Liver (tissue), 9 donors: Measurements from ENCODE around the gene CLIP4. TPM values are rescaled to one million over a fixed set of nuclear protein-coding genes. Genes with fewer than 3 reads are reported as not detected.

Source experiments
- DNase-seq: peaks from one replicate; pipeline ENCODE4 v3.0.0-alpha.2; 2017; ENCODE audit warnings: low spot score
- H3K27ac ChIP-seq, 2 donors: one replicate each; pipeline ENCODE4 v1.7.0; 2013; ENCODE audit warnings: inconsistent platforms in 2 of 2, low read length in 2 of 2, control low read depth in 1 of 2, low read depth in 1 of 2, mild to moderate bottlenecking in 1 of 2
- H3K27me3 ChIP-seq, 4 donors: one replicate each; pipeline versions ENCODE4 v1.6.1 to v1.7.0; 2013; ENCODE audit warnings: low read length in 3 of 4, inconsistent platforms in 1 of 4, mild to moderate bottlenecking in 1 of 4, moderate library complexity in 1 of 4; ENCODE audit not compliant: control insufficient read depth in 4 of 4, insufficient read depth in 4 of 4
- H3K36me3 ChIP-seq, 4 donors: one replicate each; pipeline versions ENCODE4 v1.6.1 to v1.7.0; 2013; ENCODE audit warnings: low read length in 3 of 4, mild to moderate bottlenecking in 3 of 4, low read depth in 1 of 4, moderate library complexity in 1 of 4; ENCODE audit not compliant: control insufficient read depth in 4 of 4, insufficient read depth in 3 of 4
- H3K4me1 ChIP-seq, 4 donors: one replicate each; pipeline versions ENCODE4 v1.6.1 to v1.7.0; 2013; ENCODE audit warnings: low read length in 3 of 4, mild to moderate bottlenecking in 3 of 4, moderate library complexity in 1 of 4; ENCODE audit not compliant: control insufficient read depth in 4 of 4, insufficient read depth in 4 of 4
- H3K4me3 ChIP-seq, 3 donors: one replicate each; pipeline versions ENCODE4 v1.6.1 to v1.7.0; 2013; ENCODE audit warnings: low read length in 3 of 3, control low read depth in 1 of 3, low read depth in 1 of 3, mild to moderate bottlenecking in 1 of 3
- H3K9ac ChIP-seq, 2 donors: one replicate each; pipeline ENCODE4 v1.7.0; 2013; ENCODE audit warnings: low read length in 2 of 2, mild to moderate bottlenecking in 2 of 2, moderate library complexity in 2 of 2, control low read depth in 1 of 2, low read depth in 1 of 2
- H3K9me3 ChIP-seq, 4 donors: one replicate each; pipeline versions ENCODE4 v1.6.1 to v1.7.0; 2013; ENCODE audit warnings: low read length in 3 of 4; ENCODE audit not compliant: control insufficient read depth in 4 of 4
- EGR1 ChIP-seq, 2 donors: IDR thresholded peaks; 2 replicates each; pipeline ENCODE4 v1.6.1; 2016 to 2018; ENCODE audit warnings: antibody characterized with exemption in 2 of 2, low read depth in 2 of 2
- FOXA1 ChIP-seq: IDR thresholded peaks from 2 replicates; pipeline ENCODE4 v1.6.1; 2016; ENCODE audit warnings: antibody characterized with exemption
- FOXA2 ChIP-seq: IDR thresholded peaks from 2 replicates; pipeline ENCODE4 v1.6.1; 2016; ENCODE audit warnings: antibody characterized with exemption
- GABPA ChIP-seq, 2 donors: IDR thresholded peaks in 1 of 2; conservative IDR thresholded peaks in 1 of 2; 2 replicates each; pipeline ENCODE4 v1.6.1; 2016; ENCODE audit warnings: antibody characterized with exemption in 2 of 2, mild to moderate bottlenecking in 1 of 2, moderate library complexity in 1 of 2
- HNF4A ChIP-seq, 2 donors: conservative IDR thresholded peaks; 2 replicates each; pipeline ENCODE4 v1.6.1; 2016; ENCODE audit warnings: antibody characterized with exemption in 2 of 2, mild to moderate bottlenecking in 2 of 2
- HNF4G ChIP-seq: IDR thresholded peaks from 2 replicates; pipeline ENCODE4 v1.6.1; 2016; ENCODE audit warnings: antibody characterized with exemption
- NR2F2 ChIP-seq: IDR thresholded peaks from 2 replicates; pipeline ENCODE4 v1.6.1; 2016; ENCODE audit warnings: antibody characterized with exemption
- RAD21 ChIP-seq, 2 donors: IDR thresholded peaks; 2 replicates each; pipeline ENCODE4 v1.6.1; 2016; ENCODE audit warnings: antibody characterized with exemption in 2 of 2, mild to moderate bottlenecking in 2 of 2
- RXRA ChIP-seq, 2 donors: IDR thresholded peaks; 2 replicates each; pipeline ENCODE4 v1.6.1; 2017 to 2018; ENCODE audit warnings: antibody characterized with exemption in 2 of 2, mild to moderate bottlenecking in 1 of 2
- SP1 ChIP-seq: IDR thresholded peaks from 2 replicates; pipeline ENCODE4 v1.6.1; 2018; ENCODE audit warnings: antibody characterized with exemption, mild to moderate bottlenecking
- TAF1 ChIP-seq: conservative IDR thresholded peaks from 2 replicates; pipeline ENCODE4 v1.6.1; 2016; ENCODE audit warnings: antibody characterized with exemption, mild to moderate bottlenecking
- YY1 ChIP-seq: IDR thresholded peaks from 2 replicates; pipeline ENCODE4 v1.6.1; 2016; ENCODE audit warnings: antibody characterized with exemption, mild to moderate bottlenecking
- WGBS: extraction: QIAGEN DNeasy Blood & Tissue Kit; methylation state at CpG from one replicate; pipeline ENCODE4 v1.1.7; 2013; 5-methylcytosine and 5-hydroxymethylcytosine counted together
- polyA plus RNA-seq, 2 donors: library from polyadenylated mRNA; stranded (reverse) in 1 of 2; unstranded in 1 of 2; fragments of 200-250 nt in 1 of 2; fragments of >200 nt in 1 of 2; fragmentation: Nextera tagmentation in 1 of 2; extraction: Ambion mirVana in 1 of 2; gene quantifications; one replicate each; pipeline versions ENCODE4 v1.2.1 to v1.2.3, GENCODE V29; 2013 to 2015
- total RNA-seq, 2 donors: library from RNA; depleted of rRNA; stranded (reverse); fragments of >200 nt; gene quantifications; one replicate each; pipeline ENCODE4 v1.2.3, GENCODE V29; 2014
- TF ChIP-seq, protein P1 (sequence below): fragments of 150-350 bp; IDR thresholded peaks from 2 replicates; pipeline ENCODE4 v1.5.1; 2017; ENCODE audit warnings: improper control_type of control experiment, low read depth, low read length; ENCODE audit not compliant: missing input control
- TF ChIP-seq, protein P2 (sequence below): IDR thresholded peaks from 2 replicates; pipeline ENCODE4 v1.6.1; 2016; ENCODE audit warnings: antibody characterized with exemption
- TF ChIP-seq, protein P3 (sequence below): IDR thresholded peaks from 2 replicates; pipeline ENCODE4 v1.6.1; 2016; ENCODE audit warnings: antibody characterized with exemption
- TF ChIP-seq, protein P4 (sequence below): IDR thresholded peaks from 2 replicates; pipeline ENCODE4 v1.6.1; 2016; ENCODE audit warnings: antibody characterized with exemption
- TF ChIP-seq, protein P5 (sequence below): IDR thresholded peaks from 2 replicates; pipeline ENCODE4 v1.6.1; 2016; ENCODE audit warnings: antibody characterized with exemption, mild to moderate bottlenecking
- donor health status: healthy.
- donor health status: healthy.
- donor health status: healthy.
- donor health status: healthy.
- donor health status: healthy.

CLIP4 gene
- total and polyA plus RNA-seq, 4 donors: 1.3 to 6.7 (median 3.2) TPM

DNA sequence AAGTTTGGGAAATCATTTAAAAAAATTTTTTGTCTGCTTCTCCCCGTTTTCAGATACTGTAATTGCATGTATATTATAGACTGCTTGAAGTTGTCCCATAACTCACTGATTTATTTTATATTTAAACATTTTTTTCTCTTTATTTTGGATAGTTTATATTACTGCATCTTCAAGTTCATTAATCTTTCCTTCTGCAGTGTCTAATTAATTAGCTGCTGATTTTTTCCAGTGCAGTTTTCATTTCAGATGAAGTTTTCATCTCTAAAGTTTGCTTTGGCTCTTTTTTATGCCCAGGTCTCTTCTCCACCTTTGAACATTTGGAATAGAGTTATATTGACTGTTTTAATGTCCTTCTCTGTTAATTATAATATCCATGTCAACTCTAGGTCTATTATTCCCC lies 9.3 kb downstream of the CLIP4 start:
- Histone ChIP-seq H3K36me3 (no peaks in the 10 kb centered on the region), H3K27me3 (no peaks in the 10 kb centered on the region), H3K9me3 (no peaks in the 10 kb centered on the region), H3K4me3 (no peak overlapping the region), H3K9ac (no peak overlapping the region), H3K27ac (no peak overlapping the region), H3K4me1 (no peaks in the 10 kb centered on the region)
- DNase-seq: no peak
- TF ChIP-seq FOXA1: no peak
- TF ChIP-seq, protein P1, sequence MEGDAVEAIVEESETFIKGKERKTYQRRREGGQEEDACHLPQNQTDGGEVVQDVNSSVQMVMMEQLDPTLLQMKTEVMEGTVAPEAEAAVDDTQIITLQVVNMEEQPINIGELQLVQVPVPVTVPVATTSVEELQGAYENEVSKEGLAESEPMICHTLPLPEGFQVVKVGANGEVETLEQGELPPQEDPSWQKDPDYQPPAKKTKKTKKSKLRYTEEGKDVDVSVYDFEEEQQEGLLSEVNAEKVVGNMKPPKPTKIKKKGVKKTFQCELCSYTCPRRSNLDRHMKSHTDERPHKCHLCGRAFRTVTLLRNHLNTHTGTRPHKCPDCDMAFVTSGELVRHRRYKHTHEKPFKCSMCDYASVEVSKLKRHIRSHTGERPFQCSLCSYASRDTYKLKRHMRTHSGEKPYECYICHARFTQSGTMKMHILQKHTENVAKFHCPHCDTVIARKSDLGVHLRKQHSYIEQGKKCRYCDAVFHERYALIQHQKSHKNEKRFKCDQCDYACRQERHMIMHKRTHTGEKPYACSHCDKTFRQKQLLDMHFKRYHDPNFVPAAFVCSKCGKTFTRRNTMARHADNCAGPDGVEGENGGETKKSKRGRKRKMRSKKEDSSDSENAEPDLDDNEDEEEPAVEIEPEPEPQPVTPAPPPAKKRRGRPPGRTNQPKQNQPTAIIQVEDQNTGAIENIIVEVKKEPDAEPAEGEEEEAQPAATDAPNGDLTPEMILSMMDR: no peak
- TF ChIP-seq, protein P2, sequence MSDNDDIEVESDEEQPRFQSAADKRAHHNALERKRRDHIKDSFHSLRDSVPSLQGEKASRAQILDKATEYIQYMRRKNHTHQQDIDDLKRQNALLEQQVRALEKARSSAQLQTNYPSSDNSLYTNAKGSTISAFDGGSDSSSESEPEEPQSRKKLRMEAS: no peak
- no peak for TF ChIP-seq SP1
- TF ChIP-seq RAD21 (IDR thresholded peaks at IDR 0.05): no peak
- TF ChIP-seq HNF4G: no peak
- no peak for TF ChIP-seq YY1
- no peak for TF ChIP-seq FOXA2
- TF ChIP-seq NR2F2: no peak
- TF ChIP-seq, protein P3, sequence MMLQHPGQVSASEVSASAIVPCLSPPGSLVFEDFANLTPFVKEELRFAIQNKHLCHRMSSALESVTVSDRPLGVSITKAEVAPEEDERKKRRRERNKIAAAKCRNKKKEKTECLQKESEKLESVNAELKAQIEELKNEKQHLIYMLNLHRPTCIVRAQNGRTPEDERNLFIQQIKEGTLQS: no peak
- no peak for TF ChIP-seq HNF4A (conservative IDR thresholded peaks at IDR 0.05)
- no peak for TF ChIP-seq EGR1 (IDR thresholded peaks at IDR 0.05; ENCODE audit: low read depth in 2 of 2)
- TF ChIP-seq, protein P4, sequence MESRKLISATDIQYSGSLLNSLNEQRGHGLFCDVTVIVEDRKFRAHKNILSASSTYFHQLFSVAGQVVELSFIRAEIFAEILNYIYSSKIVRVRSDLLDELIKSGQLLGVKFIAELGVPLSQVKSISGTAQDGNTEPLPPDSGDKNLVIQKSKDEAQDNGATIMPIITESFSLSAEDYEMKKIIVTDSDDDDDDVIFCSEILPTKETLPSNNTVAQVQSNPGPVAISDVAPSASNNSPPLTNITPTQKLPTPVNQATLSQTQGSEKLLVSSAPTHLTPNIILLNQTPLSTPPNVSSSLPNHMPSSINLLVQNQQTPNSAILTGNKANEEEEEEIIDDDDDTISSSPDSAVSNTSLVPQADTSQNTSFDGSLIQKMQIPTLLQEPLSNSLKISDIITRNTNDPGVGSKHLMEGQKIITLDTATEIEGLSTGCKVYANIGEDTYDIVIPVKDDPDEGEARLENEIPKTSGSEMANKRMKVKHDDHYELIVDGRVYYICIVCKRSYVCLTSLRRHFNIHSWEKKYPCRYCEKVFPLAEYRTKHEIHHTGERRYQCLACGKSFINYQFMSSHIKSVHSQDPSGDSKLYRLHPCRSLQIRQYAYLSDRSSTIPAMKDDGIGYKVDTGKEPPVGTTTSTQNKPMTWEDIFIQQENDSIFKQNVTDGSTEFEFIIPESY: no peak
- no peak for TF ChIP-seq RXRA (IDR thresholded peaks at IDR 0.05)
- TF ChIP-seq TAF1: no peak
- TF ChIP-seq GABPA (IDR thresholded peaks at IDR 0.05 in 1 of 2, conservative IDR thresholded peaks at IDR 0.05 in 1 of 2): no peak
- TF ChIP-seq, protein P5, sequence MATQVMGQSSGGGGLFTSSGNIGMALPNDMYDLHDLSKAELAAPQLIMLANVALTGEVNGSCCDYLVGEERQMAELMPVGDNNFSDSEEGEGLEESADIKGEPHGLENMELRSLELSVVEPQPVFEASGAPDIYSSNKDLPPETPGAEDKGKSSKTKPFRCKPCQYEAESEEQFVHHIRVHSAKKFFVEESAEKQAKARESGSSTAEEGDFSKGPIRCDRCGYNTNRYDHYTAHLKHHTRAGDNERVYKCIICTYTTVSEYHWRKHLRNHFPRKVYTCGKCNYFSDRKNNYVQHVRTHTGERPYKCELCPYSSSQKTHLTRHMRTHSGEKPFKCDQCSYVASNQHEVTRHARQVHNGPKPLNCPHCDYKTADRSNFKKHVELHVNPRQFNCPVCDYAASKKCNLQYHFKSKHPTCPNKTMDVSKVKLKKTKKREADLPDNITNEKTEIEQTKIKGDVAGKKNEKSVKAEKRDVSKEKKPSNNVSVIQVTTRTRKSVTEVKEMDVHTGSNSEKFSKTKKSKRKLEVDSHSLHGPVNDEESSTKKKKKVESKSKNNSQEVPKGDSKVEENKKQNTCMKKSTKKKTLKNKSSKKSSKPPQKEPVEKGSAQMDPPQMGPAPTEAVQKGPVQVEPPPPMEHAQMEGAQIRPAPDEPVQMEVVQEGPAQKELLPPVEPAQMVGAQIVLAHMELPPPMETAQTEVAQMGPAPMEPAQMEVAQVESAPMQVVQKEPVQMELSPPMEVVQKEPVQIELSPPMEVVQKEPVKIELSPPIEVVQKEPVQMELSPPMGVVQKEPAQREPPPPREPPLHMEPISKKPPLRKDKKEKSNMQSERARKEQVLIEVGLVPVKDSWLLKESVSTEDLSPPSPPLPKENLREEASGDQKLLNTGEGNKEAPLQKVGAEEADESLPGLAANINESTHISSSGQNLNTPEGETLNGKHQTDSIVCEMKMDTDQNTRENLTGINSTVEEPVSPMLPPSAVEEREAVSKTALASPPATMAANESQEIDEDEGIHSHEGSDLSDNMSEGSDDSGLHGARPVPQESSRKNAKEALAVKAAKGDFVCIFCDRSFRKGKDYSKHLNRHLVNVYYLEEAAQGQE: no peak
- 91% methylated on average over 1 of the region's 1 CpG for WGBS
